ENCODE data around the gene IFNA8.

Gene IFNA8

DNA sequence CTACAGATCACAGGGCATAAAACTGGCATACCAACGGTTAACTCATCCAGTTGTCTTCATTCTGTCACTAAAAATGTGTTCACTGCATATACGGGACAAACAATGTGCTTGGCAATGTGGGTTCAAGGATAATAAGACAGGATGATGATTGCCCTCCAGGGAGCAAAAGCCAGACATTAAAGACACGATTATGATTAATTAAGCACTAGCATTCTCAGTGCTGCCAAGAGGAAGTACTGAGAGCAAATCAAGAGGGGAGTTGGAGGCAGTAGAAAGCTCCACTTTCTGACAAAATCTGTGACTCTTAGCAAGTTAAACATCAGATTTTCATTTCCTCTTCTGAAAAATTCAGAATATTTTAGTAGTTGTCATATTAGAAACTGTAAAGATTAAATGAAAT lies 9.0 kb upstream of the IFNA8 start:
- no peaks in the 10 kb centered on the region for H3K9me3 ChIP-seq (ENCODE audit: control insufficient read depth, low read length)
- no peak overlapping the region for H3K4me3 ChIP-seq (ENCODE audit: low read length)
- H3K9ac ChIP-seq (ENCODE audit: low read length), result no peak overlapping the region
- H3K36me3 ChIP-seq (ENCODE audit: control insufficient read depth, insufficient read depth, low read length), result no peaks in the 10 kb centered on the region
- peaks cover 9% of the 10 kb centered on the region for H3K4me1 ChIP-seq (ENCODE audit: control insufficient read depth, insufficient read depth, low read length)
- H3K27me3 ChIP-seq (ENCODE audit: control insufficient read depth, insufficient read depth, low read length), result peaks cover 51% of the 10 kb centered on the region

DNA sequence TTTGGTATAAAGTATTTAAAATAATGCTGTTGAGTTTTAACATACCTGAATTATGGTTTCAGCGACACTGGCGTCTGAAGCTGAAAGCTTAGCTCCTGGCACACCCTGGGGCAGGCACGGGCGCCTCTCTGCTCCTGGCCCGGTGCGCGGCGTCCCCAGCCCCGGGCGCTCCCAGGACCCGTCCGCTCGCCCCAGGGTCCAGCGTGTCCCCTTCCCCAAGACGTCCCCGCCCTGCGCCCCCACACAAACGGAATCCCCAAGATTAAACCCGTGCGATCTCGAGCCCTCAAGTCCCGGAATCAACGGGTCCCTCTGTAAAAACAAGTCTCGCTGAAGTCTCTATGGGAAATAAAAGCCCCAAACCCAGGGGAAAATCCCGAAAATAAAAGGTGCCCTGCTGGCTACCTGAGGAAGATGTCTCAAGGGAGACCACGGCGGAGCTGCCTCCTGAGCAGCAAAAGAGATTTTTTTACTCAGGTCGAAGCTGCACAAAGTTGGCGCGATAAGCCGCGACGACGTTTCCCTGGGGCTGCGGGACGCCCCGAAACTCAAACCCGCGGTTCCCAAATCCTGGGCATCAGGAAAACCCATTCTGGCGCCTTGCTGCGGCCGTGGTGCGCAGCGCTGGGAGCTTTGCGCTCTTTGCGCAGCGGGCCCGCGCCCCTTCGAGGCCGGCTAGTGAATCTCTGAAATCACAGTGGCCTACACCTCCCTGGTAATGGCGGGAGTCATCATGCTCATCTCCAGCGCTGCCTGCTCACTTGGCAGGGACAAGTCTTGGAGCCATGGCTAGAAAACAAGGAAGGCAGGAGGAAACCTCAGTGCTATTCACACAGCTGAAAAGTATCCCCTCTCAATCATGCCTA lies 6.3 kb upstream of the IFNA8 start:
- Histone ChIP-seq H3K27me3 (ENCODE audit: control insufficient read depth, insufficient read depth, low read length) (peaks cover 39% of the 10 kb centered on the region), H3K9ac (ENCODE audit: low read length) (peak overlapping the region; percentile 43), H3K4me1 (ENCODE audit: control insufficient read depth, insufficient read depth, low read length) (peaks cover 9% of the 10 kb centered on the region), H3K4me3 (ENCODE audit: low read length) (peak overlapping the region; percentile 56), H3K36me3 (ENCODE audit: control insufficient read depth, insufficient read depth, low read length) (no peaks in the 10 kb centered on the region), H3K9me3 (ENCODE audit: control insufficient read depth, low read length) (no peaks in the 10 kb centered on the region)

DNA sequence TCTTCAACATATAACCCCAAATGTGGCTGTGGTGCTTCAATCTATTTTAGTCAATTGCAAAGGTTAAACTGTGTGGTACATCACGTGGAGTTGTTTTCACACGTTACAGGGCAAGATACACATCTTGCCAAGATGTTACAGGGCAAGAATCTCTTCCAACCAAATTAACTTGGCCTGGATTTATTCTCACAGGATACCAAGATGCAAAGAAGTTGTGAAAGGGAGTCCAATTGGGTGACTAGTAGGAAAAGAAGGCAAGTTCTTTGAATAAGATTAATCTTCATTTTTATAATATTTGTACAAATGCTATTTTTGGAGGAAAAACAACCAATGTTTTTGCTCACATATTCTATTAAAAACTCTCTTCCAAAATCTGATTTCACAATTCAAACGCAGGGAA lies 4.8 kb upstream of the IFNA8 start:
- Histone ChIP-seq H3K9ac (ENCODE audit: low read length) (no peak overlapping the region), H3K4me3 (ENCODE audit: low read length) (no peak overlapping the region), H3K27me3 (ENCODE audit: control insufficient read depth, insufficient read depth, low read length) (peaks cover 32% of the 10 kb centered on the region), H3K36me3 (ENCODE audit: control insufficient read depth, insufficient read depth, low read length) (no peaks in the 10 kb centered on the region), H3K4me1 (ENCODE audit: control insufficient read depth, insufficient read depth, low read length) (peaks cover 9% of the 10 kb centered on the region), H3K9me3 (ENCODE audit: control insufficient read depth, low read length) (no peaks in the 10 kb centered on the region)

DNA sequence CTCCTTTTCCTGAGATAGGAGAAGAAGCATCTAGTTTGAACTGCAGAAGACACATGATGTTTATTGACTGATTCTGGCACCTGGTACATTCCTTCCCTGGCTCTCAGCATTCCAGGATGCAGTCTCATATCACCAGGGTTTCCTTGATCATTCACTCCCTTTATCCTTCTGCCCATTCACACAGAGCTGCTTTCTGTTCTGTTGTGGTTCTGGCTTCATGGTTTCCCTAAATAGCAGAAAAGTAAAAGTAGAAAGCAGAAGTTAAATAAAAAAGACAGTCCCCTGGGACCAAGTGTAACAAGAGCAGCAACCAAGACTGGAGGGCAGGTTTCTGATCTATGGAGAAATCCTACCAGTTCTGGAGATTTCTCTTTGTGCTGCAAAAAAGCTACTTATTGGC lies 3.2 kb downstream of the IFNA8 start:
- Histone ChIP-seq H3K9ac (ENCODE audit: low read length) (no peak overlapping the region), H3K9me3 (ENCODE audit: control insufficient read depth, low read length) (no peaks in the 10 kb centered on the region), H3K4me1 (ENCODE audit: control insufficient read depth, insufficient read depth, low read length) (no peaks in the 10 kb centered on the region), H3K36me3 (ENCODE audit: control insufficient read depth, insufficient read depth, low read length) (no peaks in the 10 kb centered on the region), H3K4me3 (ENCODE audit: low read length) (no peak overlapping the region), H3K27me3 (ENCODE audit: control insufficient read depth, insufficient read depth, low read length) (peaks cover 5% of the 10 kb centered on the region)

DNA sequence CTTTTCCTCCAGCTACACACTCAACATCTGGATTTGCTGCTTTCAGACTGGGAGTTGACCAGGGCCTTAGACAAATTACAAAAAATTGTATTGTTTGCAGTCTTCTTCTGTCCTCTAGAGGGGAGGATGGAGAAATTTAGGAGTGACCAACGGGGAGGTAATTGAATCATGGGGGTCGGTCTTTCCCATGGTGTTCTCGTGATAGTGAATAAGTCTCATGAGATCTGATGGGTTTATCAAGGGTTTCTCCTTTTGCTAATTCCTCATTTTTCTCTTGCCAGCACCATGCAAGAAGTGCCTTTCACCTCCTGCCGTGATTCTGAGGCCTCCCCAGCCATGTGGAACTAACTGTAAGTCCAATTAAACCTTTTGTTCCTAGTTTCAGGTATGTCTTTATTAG lies 4.2 kb downstream of the IFNA8 start:
- H3K36me3 ChIP-seq (ENCODE audit: control insufficient read depth, insufficient read depth, low read length), result no peaks in the 10 kb centered on the region
- H3K4me1 ChIP-seq (ENCODE audit: control insufficient read depth, insufficient read depth, low read length), result no peaks in the 10 kb centered on the region
- H3K27me3 ChIP-seq (ENCODE audit: control insufficient read depth, insufficient read depth, low read length), result peaks cover 5% of the 10 kb centered on the region
- H3K4me3 ChIP-seq (ENCODE audit: low read length), result no peak overlapping the region
- H3K9me3 ChIP-seq (ENCODE audit: control insufficient read depth, low read length), result no peaks in the 10 kb centered on the region
- H3K9ac ChIP-seq (ENCODE audit: low read length), result no peak overlapping the region

DNA sequence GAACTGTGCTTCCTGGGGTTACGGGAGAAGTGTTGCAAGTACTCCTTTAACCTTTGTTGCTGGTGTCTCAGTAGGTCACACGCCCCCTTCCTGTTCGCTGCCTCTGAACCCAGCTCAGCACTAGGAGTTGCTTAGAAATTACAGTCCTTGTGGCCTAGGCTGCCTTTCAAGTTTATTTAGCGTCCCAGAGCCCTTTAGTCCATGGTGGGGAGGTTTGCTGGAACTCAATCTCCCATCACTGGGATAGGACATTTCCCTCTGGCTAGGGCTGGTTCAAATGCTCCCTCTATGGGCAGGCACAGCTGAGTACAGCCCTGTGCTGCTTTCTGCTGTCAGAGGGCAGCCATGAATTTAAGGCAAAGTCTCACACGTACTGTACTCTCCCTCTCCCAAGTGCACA lies 4.7 kb downstream of the IFNA8 start:
- H3K9ac ChIP-seq (ENCODE audit: low read length), result no peak overlapping the region
- no peaks in the 10 kb centered on the region for H3K36me3 ChIP-seq (ENCODE audit: control insufficient read depth, insufficient read depth, low read length)
- H3K27me3 ChIP-seq (ENCODE audit: control insufficient read depth, insufficient read depth, low read length), result peaks cover 5% of the 10 kb centered on the region
- H3K4me3 ChIP-seq (ENCODE audit: low read length), result no peak overlapping the region
- H3K4me1 ChIP-seq (ENCODE audit: control insufficient read depth, insufficient read depth, low read length), result no peaks in the 10 kb centered on the region
- no peaks in the 10 kb centered on the region for H3K9me3 ChIP-seq (ENCODE audit: control insufficient read depth, low read length)

DNA sequence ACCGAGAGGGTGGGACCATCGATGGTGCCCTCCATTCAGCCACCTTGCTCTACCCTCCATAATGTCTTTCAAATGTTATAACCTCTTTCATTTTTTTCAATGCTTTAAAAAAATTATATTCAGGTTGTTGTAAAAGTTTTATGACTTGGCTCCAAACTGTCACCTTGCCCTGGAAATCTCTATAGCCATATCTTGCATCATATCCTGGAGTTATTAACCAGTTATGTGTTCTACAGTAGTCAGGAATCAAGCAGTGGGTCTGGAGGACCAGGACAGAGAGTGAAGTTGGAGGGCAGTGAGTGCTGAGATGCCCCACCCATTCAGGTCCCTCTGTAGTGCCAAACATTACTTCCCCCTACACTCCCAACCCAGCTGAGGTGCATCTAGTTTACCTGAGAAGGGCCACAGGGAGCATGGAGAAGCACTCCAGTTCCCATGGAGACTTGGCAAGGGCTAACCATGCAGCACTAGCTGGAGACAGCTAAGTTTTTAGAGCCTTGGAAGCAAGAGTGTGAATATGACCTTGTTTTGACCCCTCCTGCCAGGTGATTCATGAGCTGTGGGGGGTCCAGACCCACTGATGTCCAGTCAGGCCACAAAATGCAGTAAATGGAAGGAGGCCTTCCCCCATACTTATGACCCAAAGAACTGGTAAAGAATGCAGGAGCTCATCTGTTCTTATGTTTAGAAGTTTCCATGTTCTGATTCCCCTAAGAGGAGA lies 5.5 kb downstream of the IFNA8 start:
- Histone ChIP-seq H3K4me1 (ENCODE audit: control insufficient read depth, insufficient read depth, low read length) (no peaks in the 10 kb centered on the region), H3K9me3 (ENCODE audit: control insufficient read depth, low read length) (no peaks in the 10 kb centered on the region), H3K9ac (ENCODE audit: low read length) (no peak overlapping the region), H3K36me3 (ENCODE audit: control insufficient read depth, insufficient read depth, low read length) (no peaks in the 10 kb centered on the region), H3K27me3 (ENCODE audit: control insufficient read depth, insufficient read depth, low read length) (peaks cover 4% of the 10 kb centered on the region), H3K4me3 (ENCODE audit: low read length) (no peak overlapping the region)

DNA sequence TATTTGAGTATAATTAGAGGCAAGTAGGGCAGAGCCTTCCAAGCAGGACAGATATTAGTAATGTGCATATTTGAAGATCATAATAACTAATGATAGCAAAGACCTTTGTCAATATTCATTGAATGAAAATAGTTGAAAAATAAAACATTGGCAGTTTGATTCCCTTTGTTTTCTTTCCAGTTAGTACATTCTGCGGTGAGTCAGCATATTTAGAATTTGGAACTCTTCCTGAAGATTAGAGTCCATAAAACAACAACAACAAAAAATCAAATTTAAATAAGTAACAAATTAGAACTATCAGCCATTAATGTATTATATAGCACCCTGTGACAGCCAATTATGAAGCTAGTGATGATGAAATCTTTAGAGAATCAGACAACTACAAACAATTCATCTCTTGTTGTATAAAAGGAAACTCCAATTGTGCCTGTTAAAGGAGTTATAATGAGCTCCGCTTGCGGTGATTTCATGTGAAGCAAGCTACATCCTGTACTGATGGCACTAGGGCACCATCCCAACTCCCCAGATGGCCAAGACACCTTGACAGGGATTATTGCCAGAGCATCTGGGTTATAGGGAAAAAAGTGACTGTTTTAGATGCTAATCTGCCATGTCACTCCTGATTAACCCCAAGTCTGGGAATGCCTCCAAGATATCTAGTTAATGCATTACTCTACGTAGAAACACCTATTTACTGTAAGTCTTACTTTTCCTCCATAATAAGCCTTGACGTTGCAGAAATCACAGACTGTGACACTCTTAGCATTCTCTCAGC lies 6.8 kb downstream of the IFNA8 start:
- no peak overlapping the region for H3K9ac ChIP-seq (ENCODE audit: low read length)
- no peak overlapping the region for H3K4me3 ChIP-seq (ENCODE audit: low read length)
- H3K36me3 ChIP-seq (ENCODE audit: control insufficient read depth, insufficient read depth, low read length), result no peaks in the 10 kb centered on the region
- no peaks in the 10 kb centered on the region for H3K4me1 ChIP-seq (ENCODE audit: control insufficient read depth, insufficient read depth, low read length)
- no peaks in the 10 kb centered on the region for H3K27me3 ChIP-seq (ENCODE audit: control insufficient read depth, insufficient read depth, low read length)
- no peaks in the 10 kb centered on the region for H3K9me3 ChIP-seq (ENCODE audit: control insufficient read depth, low read length)

DNA sequence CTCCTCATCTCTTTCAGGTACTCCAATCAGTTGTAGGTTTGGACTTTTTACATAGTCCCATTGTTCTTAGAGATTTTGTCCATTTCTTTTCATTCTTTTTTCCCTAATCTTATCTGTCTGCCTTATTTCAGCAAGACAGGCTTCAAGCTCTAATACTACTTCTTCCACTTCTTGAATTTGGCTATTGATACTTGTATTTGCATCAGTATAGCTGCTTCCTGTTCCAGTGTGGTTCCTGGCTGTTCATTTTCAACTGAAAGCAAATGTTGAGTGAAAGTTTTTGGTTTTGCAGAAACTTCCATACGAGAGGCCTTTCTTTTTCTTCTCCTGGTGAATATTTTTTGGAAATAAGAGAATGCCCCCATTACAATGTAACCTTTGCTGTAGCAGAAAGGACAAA lies 19.3 kb downstream of the IFNA8 start:
- H3K9ac ChIP-seq (ENCODE audit: low read length), result no peak overlapping the region
- H3K27me3 ChIP-seq (ENCODE audit: control insufficient read depth, insufficient read depth, low read length), result no peaks in the 10 kb centered on the region
- no peaks in the 10 kb centered on the region for H3K4me1 ChIP-seq (ENCODE audit: control insufficient read depth, insufficient read depth, low read length)
- no peaks in the 10 kb centered on the region for H3K9me3 ChIP-seq (ENCODE audit: control insufficient read depth, low read length)
- H3K4me3 ChIP-seq (ENCODE audit: low read length), result no peak overlapping the region
- no peaks in the 10 kb centered on the region for H3K36me3 ChIP-seq (ENCODE audit: control insufficient read depth, insufficient read depth, low read length)

DNA sequence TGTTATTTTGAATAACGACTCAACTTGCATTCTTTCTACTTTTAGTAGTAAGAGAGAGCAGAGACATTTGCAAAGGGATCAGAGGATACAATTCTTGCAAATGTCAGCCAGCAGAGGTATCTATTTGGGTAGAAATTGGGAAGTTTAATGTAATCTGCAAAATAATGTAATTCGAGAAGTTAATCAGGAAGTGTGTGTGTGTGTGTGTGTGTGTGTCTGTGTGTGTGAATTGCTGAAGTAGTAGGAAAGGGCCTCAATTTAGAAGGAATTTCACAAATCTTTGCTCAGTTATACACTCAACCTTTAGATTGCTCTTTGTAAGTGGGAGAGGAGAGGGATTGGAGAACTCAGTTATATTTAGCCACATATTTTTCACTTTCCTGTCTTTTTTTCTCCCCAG lies 20.3 kb downstream of the IFNA8 start:
- no peak overlapping the region for H3K9ac ChIP-seq (ENCODE audit: low read length)
- no peaks in the 10 kb centered on the region for H3K4me1 ChIP-seq (ENCODE audit: control insufficient read depth, insufficient read depth, low read length)
- H3K4me3 ChIP-seq (ENCODE audit: low read length), result no peak overlapping the region
- no peaks in the 10 kb centered on the region for H3K27me3 ChIP-seq (ENCODE audit: control insufficient read depth, insufficient read depth, low read length)
- H3K36me3 ChIP-seq (ENCODE audit: control insufficient read depth, insufficient read depth, low read length), result no peaks in the 10 kb centered on the region
- H3K9me3 ChIP-seq (ENCODE audit: control insufficient read depth, low read length), result no peaks in the 10 kb centered on the region

DNA sequence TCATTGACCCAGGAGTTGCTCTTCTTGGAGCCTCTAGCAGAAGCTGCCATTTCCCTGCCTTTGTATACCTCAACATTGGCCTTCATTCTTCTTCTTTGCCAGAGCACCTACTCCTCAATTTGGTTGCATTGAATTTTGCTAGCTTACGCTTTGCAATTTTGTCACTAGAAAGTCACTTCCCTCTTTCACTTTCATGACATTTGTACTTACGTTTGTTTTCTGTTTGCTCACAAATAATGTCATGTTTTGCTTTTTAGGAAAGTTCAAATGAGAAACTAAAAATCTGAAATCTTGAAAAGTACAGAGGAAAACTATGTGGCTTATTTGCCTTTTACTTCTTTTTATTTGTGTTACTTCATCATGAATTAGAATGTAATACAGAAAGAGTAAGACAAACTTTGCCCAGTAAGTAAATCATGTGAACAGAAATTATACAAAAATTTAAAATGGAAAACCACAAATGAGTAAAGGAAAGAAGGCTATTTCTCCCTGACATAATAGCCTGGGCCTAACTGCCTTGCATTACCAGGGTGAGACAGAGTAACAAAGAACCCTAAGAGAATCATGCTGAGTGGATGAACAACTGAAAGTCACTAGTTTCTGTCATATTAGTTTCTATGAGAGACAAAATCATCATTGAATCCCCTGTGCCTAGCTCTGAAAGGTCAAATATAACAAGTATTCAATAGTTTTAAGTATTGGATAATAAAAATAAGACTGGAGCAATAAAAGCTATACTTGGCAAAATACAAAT lies 23.9 kb downstream of the IFNA8 start:
- H3K4me3 ChIP-seq (ENCODE audit: low read length), result no peak overlapping the region
- no peaks in the 10 kb centered on the region for H3K4me1 ChIP-seq (ENCODE audit: control insufficient read depth, insufficient read depth, low read length)
- no peaks in the 10 kb centered on the region for H3K36me3 ChIP-seq (ENCODE audit: control insufficient read depth, insufficient read depth, low read length)
- H3K27me3 ChIP-seq (ENCODE audit: control insufficient read depth, insufficient read depth, low read length), result peaks cover 3% of the 10 kb centered on the region
- H3K9ac ChIP-seq (ENCODE audit: low read length), result no peak overlapping the region
- H3K9me3 ChIP-seq (ENCODE audit: control insufficient read depth, low read length), result no peaks in the 10 kb centered on the region
